ENCODE data around the gene GMPR. TPM values are rescaled to one million over a fixed set of nuclear protein-coding genes. Genes with fewer than 3 reads are reported as not detected.

GMPR gene
- 28.7 and 29.3 TPM in 2 replicates for total RNA-seq (2014; rRNA removed; shearing (Covaris generic))

DNA sequence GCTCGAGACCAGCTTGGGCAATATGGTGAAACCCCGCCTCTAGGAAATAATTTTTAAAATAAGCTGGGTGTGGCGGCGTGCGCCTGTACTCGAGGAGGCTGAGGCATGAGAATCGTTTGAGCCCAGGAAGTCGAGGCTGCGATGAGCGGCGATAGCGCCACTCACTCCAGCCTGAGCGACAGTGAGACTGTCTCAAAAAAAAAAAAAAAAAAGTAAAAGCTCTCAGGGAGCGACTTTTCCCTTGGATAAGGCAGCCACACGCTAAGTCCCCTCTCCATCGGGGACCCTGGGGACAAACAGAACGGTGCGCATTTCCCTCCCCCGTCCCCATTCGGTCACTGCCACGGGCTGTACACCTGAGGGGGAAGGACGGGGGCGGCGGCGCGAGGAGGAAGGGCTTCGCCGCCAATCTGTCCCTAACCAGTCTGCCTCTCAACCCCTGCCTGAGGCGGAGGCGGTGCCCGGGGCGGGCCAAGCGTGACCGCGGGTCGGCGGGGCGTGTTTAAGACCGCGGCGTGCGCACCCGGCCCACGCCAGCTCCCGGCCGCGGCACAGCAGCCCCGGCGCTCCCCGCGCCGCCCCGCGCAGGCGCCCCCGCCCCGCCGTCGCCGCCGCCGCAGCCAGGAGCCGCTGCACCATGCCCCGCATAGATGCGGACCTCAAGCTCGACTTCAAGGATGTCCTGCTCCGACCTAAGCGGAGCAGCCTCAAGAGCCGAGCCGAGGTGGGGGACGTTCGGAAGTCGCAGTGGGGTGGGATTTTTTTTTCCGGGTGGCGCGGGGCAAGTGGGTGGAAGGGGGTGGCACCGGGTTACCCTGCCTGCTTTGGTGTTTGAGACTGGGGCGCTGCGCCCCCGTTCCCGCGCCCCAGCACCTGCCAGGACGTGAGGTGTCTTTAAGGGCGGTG, at the start of gene GMPR:
GMPR (plus strand) TSS at position 531 of the 906 bp plus-strand sequence; CDS start at position 638, 107 bp downstream.
- Histone ChIP-seq H3K9me3 (replicated peaks) (no peaks in the 10 kb centered on the region), H3K4me3 (peak within 1 kb of the TSS; percentile 75), H3K27me3 (no peaks in the 10 kb centered on the region), H3K4me1 (peaks cover 17% of the 10 kb centered on the region), H3K27ac (peak within 1 kb of the TSS; percentile 75), H3K36me3 (no peaks in the 10 kb centered on the region)
- DNase-seq, result peak; percentile 76 to 77

DNA sequence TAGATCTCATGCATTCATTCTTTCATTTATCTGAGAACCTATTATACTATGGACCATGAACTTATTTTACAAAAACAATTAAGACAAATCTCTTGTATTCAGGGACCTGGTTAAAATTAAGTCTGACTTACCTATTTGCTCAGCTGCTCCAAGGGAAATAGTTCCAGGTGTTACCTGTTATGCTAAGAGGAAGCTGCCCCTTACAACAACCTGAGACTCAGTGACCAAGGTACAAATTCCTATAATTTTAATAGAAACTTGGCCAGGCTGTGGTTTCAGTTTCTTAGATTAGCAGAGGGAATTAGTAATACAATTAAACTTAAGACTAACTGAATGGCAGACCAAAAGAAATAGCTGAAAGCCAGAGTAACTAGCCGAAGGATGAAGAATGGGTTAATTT, 48.2 kb upstream of the GMPR start:
- H3K27me3 ChIP-seq, result no peaks in the 10 kb centered on the region
- no peaks in the 10 kb centered on the region for H3K36me3 ChIP-seq
- H3K4me3 ChIP-seq, result no peak overlapping the region
- H3K27ac ChIP-seq, result no peak overlapping the region
- H3K4me1 ChIP-seq, result no peaks in the 10 kb centered on the region
- no peak for DNase-seq
- no peaks in the 10 kb centered on the region for H3K9me3 ChIP-seq (replicated peaks)

DNA sequence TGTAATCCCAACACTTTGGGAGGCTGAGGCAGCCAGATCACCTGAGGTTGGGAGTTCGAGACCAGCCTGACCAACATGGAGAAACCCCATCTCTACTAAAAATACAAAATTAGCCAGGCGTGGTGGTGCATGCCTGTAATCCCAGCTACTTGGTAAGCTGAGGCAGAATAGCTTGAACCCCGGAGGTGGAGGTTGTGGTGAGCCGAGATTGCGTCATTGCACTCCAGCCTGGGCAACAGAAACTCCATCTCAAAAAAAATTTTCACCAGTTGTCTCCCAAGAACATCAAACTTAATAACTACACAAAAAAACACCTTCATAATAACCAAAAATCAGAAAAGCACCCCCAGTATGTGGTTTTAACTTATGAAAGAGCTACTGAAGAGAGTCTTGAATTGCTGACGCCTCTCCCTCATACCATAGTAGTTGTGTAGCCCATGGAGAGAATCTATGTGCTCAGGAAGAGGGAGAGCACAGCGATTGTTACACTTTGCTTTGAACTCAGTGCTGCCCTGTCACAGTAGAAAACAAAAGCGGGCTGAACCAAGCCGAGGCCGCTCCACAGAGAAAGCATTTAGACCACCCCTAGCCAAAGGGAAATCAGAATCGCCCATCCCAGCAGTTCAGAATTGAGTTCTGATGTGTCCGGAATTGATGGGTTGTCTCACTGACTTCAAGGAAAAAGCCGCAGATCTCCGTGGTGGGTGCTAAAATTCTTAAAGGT, 42.0 kb upstream of the GMPR start:
- Histone ChIP-seq H3K27ac (no peak overlapping the region), H3K4me1 (no peaks in the 10 kb centered on the region), H3K27me3 (no peaks in the 10 kb centered on the region), H3K36me3 (no peaks in the 10 kb centered on the region), H3K9me3 (replicated peaks) (no peaks in the 10 kb centered on the region), H3K4me3 (no peak overlapping the region)
- DNase-seq, result no peak

GRCh38 chr6:16196984-16197546, 41.3 kb upstream of the GMPR start:
- no peak for DNase-seq
- H3K27me3 ChIP-seq, result no peaks in the 10 kb centered on the region

DNA sequence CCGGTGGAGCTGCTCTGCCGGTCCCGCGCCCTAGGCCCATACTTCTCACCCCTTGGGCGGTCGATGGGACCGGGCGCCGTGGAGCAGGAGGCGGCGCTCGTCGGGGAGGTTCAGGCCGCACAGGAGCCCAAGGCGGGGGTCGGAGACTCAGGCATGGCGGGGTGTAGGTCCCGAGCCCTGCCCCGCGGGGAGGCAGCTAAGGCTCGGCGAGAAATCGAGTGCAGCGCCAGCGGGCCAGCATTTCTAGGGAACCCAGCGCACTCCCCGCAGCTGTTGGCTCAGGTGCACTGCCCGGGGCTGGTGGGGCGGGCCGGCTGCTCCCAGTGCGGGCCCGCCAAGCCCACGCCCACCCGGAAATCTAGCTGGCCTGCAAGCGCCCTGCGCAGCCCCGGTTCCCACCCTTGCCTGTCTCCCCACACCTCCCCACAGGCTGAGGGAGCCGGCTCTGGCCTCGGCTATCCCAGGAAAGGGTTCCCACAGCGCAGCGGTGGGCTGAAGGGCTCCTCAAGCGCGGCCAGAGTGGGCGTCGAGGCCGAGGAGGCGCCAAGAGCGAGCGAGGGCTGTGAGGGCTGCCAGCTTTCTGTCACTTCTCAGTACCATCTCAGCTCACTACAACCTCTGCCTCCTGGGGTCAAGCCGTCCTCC, 40.2 kb upstream of the GMPR start:
- Histone ChIP-seq H3K9me3 (replicated peaks) (no peaks in the 10 kb centered on the region), H3K36me3 (no peaks in the 10 kb centered on the region), H3K4me1 (no peaks in the 10 kb centered on the region), H3K27ac (no peak overlapping the region), H3K27me3 (no peaks in the 10 kb centered on the region), H3K4me3 (no peak overlapping the region)
- no peak for DNase-seq

More at GRCh38 chr6:16196984-16197546, 41.3 kb upstream of the GMPR start:
- no peaks in the 10 kb centered on the region for H3K36me3 ChIP-seq
- H3K4me3 ChIP-seq, result no peak overlapping the region
- H3K27ac ChIP-seq, result no peak overlapping the region
- no peaks in the 10 kb centered on the region for H3K9me3 ChIP-seq (replicated peaks)
- no peaks in the 10 kb centered on the region for H3K4me1 ChIP-seq

GRCh38 chr6:16199804-16200203, 38.6 kb upstream of the GMPR start:
- Histone ChIP-seq H3K9me3 (replicated peaks) (no peaks in the 10 kb centered on the region), H3K4me1 (peaks cover 9% of the 10 kb centered on the region), H3K27ac (peak overlapping the region; percentile 54), H3K4me3 (peak overlapping the region; percentile 38), H3K36me3 (no peaks in the 10 kb centered on the region), H3K27me3 (no peaks in the 10 kb centered on the region)
- DNase-seq, result peak; percentile 24 to 45

DNA sequence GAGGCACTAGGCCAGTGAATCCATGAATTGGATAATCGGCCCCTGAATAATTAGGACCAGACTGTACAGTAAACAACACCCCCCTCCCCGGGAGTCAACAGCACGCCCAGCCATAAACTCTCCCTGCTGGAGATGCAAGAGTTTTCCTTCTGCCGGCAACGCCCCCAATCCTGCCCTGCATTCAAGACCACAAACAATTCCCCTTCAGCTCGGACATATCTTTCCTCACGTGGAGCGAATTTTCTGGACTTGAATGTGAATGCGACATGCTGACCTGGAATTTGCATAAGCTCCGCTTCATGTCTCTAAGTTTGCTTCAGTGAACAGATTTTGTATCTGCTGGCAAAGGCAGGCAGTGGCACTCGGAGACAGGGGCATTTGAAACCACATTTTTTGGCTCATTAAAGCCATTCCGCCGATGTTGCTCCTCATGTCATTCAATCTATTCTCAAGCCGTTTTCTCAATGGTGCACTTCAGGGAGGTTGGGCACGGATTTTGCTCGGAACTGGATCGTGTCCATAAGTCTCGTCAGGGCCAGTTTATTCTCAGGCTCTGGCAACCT, 38.0 kb upstream of the GMPR start:
- Histone ChIP-seq H3K36me3 (no peaks in the 10 kb centered on the region), H3K27me3 (no peaks in the 10 kb centered on the region), H3K4me3 (peak overlapping the region; percentile 38), H3K4me1 (peaks cover 13% of the 10 kb centered on the region), H3K9me3 (replicated peaks) (no peaks in the 10 kb centered on the region), H3K27ac (peak overlapping the region; percentile 54)
- DNase-seq, result peak; percentile 19 to 29

DNA sequence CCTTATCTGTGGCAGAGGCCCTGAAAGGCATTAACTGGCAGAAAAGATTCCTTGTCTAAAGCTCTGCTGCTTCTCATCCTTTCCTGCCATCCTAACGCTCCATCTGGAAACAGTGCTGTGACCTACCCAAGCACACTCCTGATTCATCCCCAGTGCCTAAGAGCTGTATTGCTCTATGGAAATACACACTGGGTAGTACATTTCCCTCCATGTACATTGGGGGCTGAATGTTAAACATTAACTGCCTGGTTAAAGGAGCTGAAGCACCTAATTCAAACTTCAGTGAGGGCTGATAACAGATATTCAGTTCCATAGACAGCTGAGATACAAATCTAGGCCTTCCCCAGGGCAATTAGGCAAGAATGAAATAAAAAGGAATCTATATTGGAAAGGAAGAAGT, 36.7 kb upstream of the GMPR start:
- no peaks in the 10 kb centered on the region for H3K36me3 ChIP-seq
- no peak for DNase-seq
- no peaks in the 10 kb centered on the region for H3K27me3 ChIP-seq
- no peaks in the 10 kb centered on the region for H3K9me3 ChIP-seq (replicated peaks)
- H3K4me1 ChIP-seq, result peaks cover 22% of the 10 kb centered on the region
- H3K4me3 ChIP-seq, result no peak overlapping the region
- no peak overlapping the region for H3K27ac ChIP-seq

- no peaks in the 10 kb centered on the region for H3K27me3 ChIP-seq
These were observed 33.6 kb upstream of the GMPR start for GRCh38 chr6:16204653-16205376.

GRCh38 chr6:16205377-16206144, 32.8 kb upstream of the GMPR start:
- H3K27me3 ChIP-seq, result no peaks in the 10 kb centered on the region
- H3K27ac ChIP-seq, result peak overlapping the region; percentile 100
- H3K9me3 ChIP-seq (replicated peaks), result no peaks in the 10 kb centered on the region
- H3K4me1 ChIP-seq, result peaks cover 27% of the 10 kb centered on the region
- no peaks in the 10 kb centered on the region for H3K36me3 ChIP-seq
- H3K4me3 ChIP-seq, result no peak overlapping the region
- peak; percentile 94 to 98 for DNase-seq

More at GRCh38 chr6:16204653-16205376, 33.6 kb upstream of the GMPR start:
- H3K27ac ChIP-seq, result peak overlapping the region; percentile 100
- DNase-seq, result peak; percentile 57 to 72
- no peaks in the 10 kb centered on the region for H3K36me3 ChIP-seq
- H3K4me1 ChIP-seq, result peaks cover 27% of the 10 kb centered on the region
- H3K4me3 ChIP-seq, result no peak overlapping the region
- no peaks in the 10 kb centered on the region for H3K9me3 ChIP-seq (replicated peaks)

DNA sequence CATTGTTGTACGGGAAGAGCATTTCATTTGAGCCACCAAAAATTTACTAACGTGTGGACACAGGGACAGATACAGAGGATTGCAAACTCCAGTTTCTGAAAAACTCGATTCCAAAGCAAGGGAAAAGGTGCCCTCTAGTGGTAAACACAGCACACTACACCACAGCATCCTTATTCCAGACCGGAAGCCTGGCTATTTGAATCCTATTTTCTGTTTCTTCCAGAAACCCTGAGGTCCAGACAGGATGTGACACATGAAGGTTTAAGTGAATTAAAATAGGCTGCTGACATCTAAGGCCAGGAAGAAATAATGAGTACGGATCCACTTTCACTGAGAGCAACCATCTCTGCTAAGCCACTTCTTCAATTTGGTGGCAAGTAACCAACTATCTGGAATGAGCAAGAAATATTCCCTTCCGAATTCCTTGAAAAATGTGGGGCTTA, 31.8 kb upstream of the GMPR start:
- H3K27me3 ChIP-seq, result no peaks in the 10 kb centered on the region
- H3K9me3 ChIP-seq (replicated peaks), result no peaks in the 10 kb centered on the region
- H3K4me1 ChIP-seq, result peaks cover 27% of the 10 kb centered on the region
- no peaks in the 10 kb centered on the region for H3K36me3 ChIP-seq
- no peak overlapping the region for H3K4me3 ChIP-seq
- H3K27ac ChIP-seq, result peak overlapping the region; percentile 100
- DNase-seq, result peak; percentile 51 to 84

DNA sequence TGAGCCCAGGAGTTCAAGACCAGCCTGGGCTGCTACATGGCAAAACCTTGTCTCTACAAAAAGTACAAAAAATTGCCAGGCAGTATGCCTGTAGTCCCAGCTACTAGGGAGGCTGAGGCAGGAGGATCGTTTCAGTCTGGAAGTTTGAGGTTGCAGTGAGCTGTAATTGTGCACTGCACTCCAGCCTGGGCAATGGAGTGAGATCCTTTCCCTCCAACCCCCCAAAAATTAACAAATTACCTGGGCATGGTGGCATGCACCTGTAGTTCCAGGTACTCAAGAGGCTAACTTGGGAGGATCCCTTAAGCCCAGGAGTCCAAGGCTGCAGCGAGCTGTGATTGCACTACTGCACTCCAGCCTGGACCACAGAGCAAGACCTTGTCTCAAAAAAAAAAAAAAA, 29.4 kb upstream of the GMPR start:
- H3K27me3 ChIP-seq, result no peaks in the 10 kb centered on the region
- no peak overlapping the region for H3K4me3 ChIP-seq
- no peak for DNase-seq
- no peaks in the 10 kb centered on the region for H3K36me3 ChIP-seq
- H3K4me1 ChIP-seq, result peaks cover 24% of the 10 kb centered on the region
- no peaks in the 10 kb centered on the region for H3K9me3 ChIP-seq (replicated peaks)
- no peak overlapping the region for H3K27ac ChIP-seq

DNA sequence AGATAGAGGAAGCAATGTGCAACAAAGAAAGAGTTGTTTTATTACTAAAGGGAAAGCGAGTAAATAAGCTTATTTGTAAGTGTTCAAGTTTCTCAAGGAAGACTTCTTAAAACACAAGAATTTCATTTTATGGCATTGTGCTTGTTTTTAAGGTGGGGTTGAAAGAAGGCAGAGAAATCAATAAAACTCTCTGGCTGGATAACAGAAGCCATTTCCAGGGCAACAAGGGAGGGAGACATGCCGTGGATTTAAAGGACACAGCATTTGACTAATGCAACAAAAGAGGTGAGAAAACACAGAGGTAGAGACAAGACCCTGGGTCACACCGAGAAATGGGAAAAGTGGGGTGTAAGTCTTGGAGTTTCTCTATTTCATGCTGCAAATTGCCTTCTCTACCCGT, 28.8 kb upstream of the GMPR start:
- DNase-seq, result no peak
- H3K27me3 ChIP-seq, result no peaks in the 10 kb centered on the region
- no peaks in the 10 kb centered on the region for H3K36me3 ChIP-seq
- H3K27ac ChIP-seq, result no peak overlapping the region
- peaks cover 19% of the 10 kb centered on the region for H3K4me1 ChIP-seq
- H3K9me3 ChIP-seq (replicated peaks), result no peaks in the 10 kb centered on the region
- no peak overlapping the region for H3K4me3 ChIP-seq

Data from SJCRH30 (cell line).